Measurements from ENCODE around the gene CACNG6.

CACNG6 gene

DNA sequence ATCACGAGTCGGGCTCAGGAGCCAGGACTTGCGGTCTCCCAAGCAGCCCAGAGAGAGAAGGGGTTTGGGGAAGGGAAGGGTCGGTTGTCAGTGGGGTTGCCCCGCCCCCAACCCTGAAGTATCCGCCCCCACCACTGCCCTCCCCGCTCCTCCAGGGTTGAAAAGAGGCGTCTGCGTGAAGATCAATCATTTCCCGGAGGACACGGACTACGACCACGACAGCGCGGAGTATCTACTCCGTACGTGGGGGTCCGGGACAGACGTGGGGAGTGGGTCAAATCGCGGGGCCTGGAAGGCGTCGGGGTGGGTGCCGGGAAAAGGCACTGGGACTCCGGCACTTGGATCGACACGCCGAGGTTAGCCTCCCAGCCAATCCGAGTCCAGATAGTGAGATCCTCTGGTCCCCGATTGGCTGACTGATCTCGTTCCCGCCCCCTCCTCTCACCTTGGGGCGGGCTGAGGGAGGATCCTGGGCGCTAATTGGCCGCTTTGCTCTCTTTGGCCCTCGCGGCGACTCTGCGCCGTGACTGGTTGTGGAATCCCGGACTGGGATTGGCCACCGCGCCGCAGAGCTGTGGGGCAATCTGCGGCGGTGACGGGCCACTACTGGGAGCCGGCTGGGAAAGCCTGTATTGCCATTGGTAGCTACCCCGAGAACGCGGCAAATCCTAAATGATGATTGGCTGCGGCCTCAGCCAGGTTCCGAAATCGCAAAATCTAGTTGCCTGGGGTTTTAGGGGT, 13.3 kb upstream of the CACNG6 start:
- Histone ChIP-seq H3F3A (ENCODE audit: insufficient read depth, low read length) (no peaks in the 10 kb centered on the region), H3K79me2 (ENCODE audit: insufficient read depth, low read length) (no peaks in the 10 kb centered on the region), H3K4me3 (ENCODE audit: low read depth, low read length, poor library complexity, severe bottlenecking) (no peak overlapping the region), H3K9ac (ENCODE audit: low read length) (no peak overlapping the region), H2AFZ (ENCODE audit: low read length) (no peak overlapping the region), H3K27ac (ENCODE audit: low read depth, low read length, poor library complexity, severe bottlenecking) (no peak overlapping the region), H4K20me1 (ENCODE audit: insufficient read depth, low read length) (no peaks in the 10 kb centered on the region), H3K4me2 (ENCODE audit: low read length) (no peak overlapping the region), H3K36me3 (ENCODE audit: insufficient read depth, low read length) (no peaks in the 10 kb centered on the region), H3K4me1 (ENCODE audit: insufficient read depth, low read length, severe bottlenecking) (no peaks in the 10 kb centered on the region), H3K9me3 (ENCODE audit: low read length) (no peaks in the 10 kb centered on the region), H3K27me3 (ENCODE audit: insufficient read depth, low read length) (no peaks in the 10 kb centered on the region), H3K9me2 (ENCODE audit: low read depth, low read length) (no peaks in the 10 kb centered on the region)
- TF ChIP-seq, protein P1, sequence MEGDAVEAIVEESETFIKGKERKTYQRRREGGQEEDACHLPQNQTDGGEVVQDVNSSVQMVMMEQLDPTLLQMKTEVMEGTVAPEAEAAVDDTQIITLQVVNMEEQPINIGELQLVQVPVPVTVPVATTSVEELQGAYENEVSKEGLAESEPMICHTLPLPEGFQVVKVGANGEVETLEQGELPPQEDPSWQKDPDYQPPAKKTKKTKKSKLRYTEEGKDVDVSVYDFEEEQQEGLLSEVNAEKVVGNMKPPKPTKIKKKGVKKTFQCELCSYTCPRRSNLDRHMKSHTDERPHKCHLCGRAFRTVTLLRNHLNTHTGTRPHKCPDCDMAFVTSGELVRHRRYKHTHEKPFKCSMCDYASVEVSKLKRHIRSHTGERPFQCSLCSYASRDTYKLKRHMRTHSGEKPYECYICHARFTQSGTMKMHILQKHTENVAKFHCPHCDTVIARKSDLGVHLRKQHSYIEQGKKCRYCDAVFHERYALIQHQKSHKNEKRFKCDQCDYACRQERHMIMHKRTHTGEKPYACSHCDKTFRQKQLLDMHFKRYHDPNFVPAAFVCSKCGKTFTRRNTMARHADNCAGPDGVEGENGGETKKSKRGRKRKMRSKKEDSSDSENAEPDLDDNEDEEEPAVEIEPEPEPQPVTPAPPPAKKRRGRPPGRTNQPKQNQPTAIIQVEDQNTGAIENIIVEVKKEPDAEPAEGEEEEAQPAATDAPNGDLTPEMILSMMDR (IDR thresholded peaks at IDR 0.05; ENCODE audit: low read length), result no peak
- no peak for TF ChIP-seq EZH2 (IDR thresholded peaks at IDR 0.05; ENCODE audit: borderline replicate concordance, low read length)

DNA sequence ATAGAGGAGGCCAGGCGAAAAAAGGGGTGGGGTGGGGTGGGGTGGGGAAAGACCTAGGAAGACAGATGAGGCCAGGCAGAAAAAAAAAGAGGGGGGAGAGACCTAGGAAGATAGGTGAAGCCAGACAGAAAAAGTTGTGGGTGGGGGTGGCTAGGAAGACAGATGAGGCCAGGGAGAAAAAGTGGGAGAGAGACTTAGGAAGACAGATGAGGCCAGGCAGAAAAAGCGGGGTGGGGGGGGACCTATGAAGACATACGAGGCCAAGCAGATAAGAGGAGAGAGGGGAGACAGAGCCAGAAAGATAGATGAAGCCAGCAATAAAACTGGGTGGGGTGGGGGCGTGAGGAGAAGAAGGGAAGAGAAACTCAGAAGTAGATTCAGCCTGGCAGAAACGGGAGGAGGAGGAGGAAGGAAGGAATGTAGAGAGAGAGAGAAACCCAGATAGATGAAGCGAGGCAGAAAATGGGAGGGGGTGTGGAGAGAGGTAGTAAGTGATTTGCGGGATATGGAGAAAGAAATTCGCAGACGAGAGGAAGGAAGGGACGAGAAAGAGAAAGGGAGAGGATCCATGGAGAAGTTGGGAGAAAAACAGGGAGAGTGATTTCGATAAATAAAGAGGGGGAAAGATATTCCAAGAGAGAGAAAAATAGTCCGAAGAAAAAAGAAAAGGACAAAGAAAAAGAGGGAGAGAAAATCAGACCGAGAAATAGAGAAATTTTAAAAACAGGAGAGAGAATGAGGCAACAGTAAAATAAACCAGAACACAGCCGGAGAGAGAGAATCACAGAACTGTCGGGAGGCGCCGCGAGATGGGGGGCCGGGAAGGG, 12.2 kb upstream of the CACNG6 start:
- TF ChIP-seq, protein P1 (IDR thresholded peaks at IDR 0.05; ENCODE audit: low read length), result no peak
- no peak for TF ChIP-seq EZH2 (IDR thresholded peaks at IDR 0.05; ENCODE audit: borderline replicate concordance, low read length)
- Histone ChIP-seq H3F3A (ENCODE audit: insufficient read depth, low read length) (no peaks in the 10 kb centered on the region), H3K4me2 (ENCODE audit: low read length) (no peak overlapping the region), H3K9me3 (ENCODE audit: low read length) (no peaks in the 10 kb centered on the region), H4K20me1 (ENCODE audit: insufficient read depth, low read length) (no peaks in the 10 kb centered on the region), H3K4me3 (ENCODE audit: low read depth, low read length, poor library complexity, severe bottlenecking) (no peak overlapping the region), H3K4me1 (ENCODE audit: insufficient read depth, low read length, severe bottlenecking) (no peaks in the 10 kb centered on the region), H3K9ac (ENCODE audit: low read length) (no peak overlapping the region), H3K9me2 (ENCODE audit: low read depth, low read length) (no peaks in the 10 kb centered on the region), H3K27me3 (ENCODE audit: insufficient read depth, low read length) (no peaks in the 10 kb centered on the region), H3K36me3 (ENCODE audit: insufficient read depth, low read length) (no peaks in the 10 kb centered on the region), H2AFZ (ENCODE audit: low read length) (no peak overlapping the region), H3K27ac (ENCODE audit: low read depth, low read length, poor library complexity, severe bottlenecking) (no peak overlapping the region), H3K79me2 (ENCODE audit: insufficient read depth, low read length) (no peaks in the 10 kb centered on the region)

DNA sequence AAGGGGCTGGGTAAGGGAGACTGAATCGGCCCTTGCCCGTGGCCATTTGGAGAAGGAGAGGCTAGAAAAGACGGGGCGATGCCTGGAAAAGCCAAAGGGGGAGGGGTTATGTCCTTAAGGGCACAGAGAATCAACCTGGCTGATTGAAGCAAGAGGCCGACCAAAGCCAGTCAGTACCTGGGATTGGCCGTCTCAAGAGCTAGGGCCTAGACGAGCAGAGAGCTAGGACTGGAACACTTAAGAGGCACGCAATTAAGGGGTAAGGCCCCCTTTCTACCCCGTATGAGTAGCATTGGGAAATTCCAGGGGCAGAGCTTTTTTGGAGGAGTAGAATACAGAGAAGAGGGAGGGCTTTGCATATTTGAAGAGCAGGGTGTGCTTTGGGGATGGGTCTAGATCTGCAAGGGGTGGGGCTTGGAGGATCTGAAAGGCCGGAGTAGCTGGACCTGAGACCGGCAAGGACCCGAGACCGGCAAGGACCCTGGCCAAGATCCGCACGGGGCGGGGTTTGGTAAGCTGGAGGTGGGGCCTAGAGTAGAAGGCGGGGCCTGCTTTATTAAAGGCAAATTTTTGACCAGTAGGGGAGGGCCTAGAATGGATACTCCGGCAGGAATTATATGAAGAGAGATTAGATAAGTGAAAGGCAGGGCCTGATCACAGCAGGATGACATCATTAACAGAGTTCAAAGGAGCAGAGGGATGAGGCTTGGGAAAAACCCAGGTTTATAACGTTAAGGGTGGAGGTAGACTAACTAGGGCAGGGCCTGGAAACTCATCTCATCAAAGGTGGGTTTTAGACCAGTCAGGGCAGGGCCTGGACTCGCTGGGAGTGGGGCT, 10.7 kb upstream of the CACNG6 start:
- Histone ChIP-seq H3K27me3 (ENCODE audit: insufficient read depth, low read length) (no peaks in the 10 kb centered on the region), H3K27ac (ENCODE audit: low read depth, low read length, poor library complexity, severe bottlenecking) (no peak overlapping the region), H3K4me1 (ENCODE audit: insufficient read depth, low read length, severe bottlenecking) (no peaks in the 10 kb centered on the region), H3K36me3 (ENCODE audit: insufficient read depth, low read length) (no peaks in the 10 kb centered on the region), H3K9me2 (ENCODE audit: low read depth, low read length) (no peaks in the 10 kb centered on the region), H3K9ac (ENCODE audit: low read length) (no peak overlapping the region), H2AFZ (ENCODE audit: low read length) (no peak overlapping the region), H4K20me1 (ENCODE audit: insufficient read depth, low read length) (no peaks in the 10 kb centered on the region), H3K4me2 (ENCODE audit: low read length) (no peak overlapping the region), H3F3A (ENCODE audit: insufficient read depth, low read length) (no peaks in the 10 kb centered on the region), H3K4me3 (ENCODE audit: low read depth, low read length, poor library complexity, severe bottlenecking) (no peak overlapping the region), H3K79me2 (ENCODE audit: insufficient read depth, low read length) (no peaks in the 10 kb centered on the region), H3K9me3 (ENCODE audit: low read length) (no peaks in the 10 kb centered on the region)
- TF ChIP-seq, protein P1 (IDR thresholded peaks at IDR 0.05; ENCODE audit: low read length), result no peak
- no peak for TF ChIP-seq EZH2 (IDR thresholded peaks at IDR 0.05; ENCODE audit: borderline replicate concordance, low read length)

Measured in OCI-LY1 (cell line).